Measurements from ENCODE around the gene ELP2. TPM values are rescaled to one million over a fixed set of nuclear protein-coding genes. Genes with fewer than 3 reads are reported as not detected.

The ELP2 gene
- total and polyA plus RNA-seq, 9 of the 15 experiments (the other 6 are each of a cell fraction or from before 2014, with no cell fraction given) = 76.8 to 192 (median 140) TPM

DNA sequence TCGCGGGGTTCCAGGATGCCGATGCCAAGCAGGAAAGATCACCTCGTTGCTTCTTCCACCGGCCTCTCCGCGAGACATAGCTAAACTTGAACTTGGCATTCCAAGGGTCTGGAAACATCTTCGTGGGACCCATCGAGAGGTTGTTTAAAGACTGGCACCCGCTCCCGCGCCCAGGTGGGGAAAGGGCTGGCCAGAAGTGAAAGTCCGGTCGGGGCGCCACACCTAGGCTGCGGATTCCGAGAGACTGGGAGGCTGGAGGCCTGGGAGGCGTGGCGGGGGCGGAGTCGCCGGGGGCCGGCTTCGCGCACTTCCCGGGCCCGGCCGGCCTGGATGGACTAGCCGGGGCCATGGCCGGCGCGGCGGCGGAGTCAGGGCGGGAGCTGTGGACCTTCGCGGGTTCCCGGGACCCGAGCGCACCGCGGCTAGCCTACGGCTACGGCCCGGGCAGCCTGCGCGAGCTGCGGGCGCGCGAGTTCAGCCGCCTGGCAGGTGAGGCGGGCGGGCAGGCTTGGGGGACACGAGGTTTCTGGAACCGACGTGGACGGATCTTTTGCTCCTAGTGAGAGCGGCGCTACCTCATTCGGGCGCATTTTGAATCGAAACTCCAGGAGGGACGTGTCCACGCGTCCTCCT, 57.6 kb downstream of the ELP2 start, which contains the start of gene MOCOS (continued):
- peak; percentile 54 for TF ChIP-seq POLR2AphosphoS5 (IDR thresholded peaks at IDR 0.05; ENCODE audit: control insufficient read depth, insufficient read depth, low read depth, low read length)
- peak; percentile 46; the same call in 1 of the 2 replicates for TF ChIP-seq ATF7 (IDR thresholded peaks at IDR 0.05)
- TF ChIP-seq ELF1 (tag; IDR thresholded peaks at IDR 0.05) = peak; percentile 47; the same call in 1 of the 2 replicates
- no peak for TF ChIP-seq TBL1XR1 (IDR thresholded peaks at IDR 0.05; ENCODE audit: low read length in 2 of 2)
- TF ChIP-seq KDM2B (CRISPR knock-in tag; IDR thresholded peaks at IDR 0.05) = peak; percentile 89
- TF ChIP-seq, protein P1, sequence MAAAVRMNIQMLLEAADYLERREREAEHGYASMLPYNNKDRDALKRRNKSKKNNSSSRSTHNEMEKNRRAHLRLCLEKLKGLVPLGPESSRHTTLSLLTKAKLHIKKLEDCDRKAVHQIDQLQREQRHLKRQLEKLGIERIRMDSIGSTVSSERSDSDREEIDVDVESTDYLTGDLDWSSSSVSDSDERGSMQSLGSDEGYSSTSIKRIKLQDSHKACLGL (CRISPR knock-in tag; IDR thresholded peaks at IDR 0.05; ENCODE audit: borderline replicate concordance, poor library complexity, severe bottlenecking) = peak; percentile 17
- TF ChIP-seq ATF1 (CRISPR knock-in tag; IDR thresholded peaks at IDR 0.05) = no peak
- TF ChIP-seq ATF1 (tag; IDR thresholded peaks at IDR 0.05) = peak; percentile 34; the same call in 1 of the 2 replicates
- no peak for TF ChIP-seq XRCC4 (IDR thresholded peaks at IDR 0.05; ENCODE audit: extremely low read depth, insufficient read depth, insufficient read length)
- TF ChIP-seq, protein P2, sequence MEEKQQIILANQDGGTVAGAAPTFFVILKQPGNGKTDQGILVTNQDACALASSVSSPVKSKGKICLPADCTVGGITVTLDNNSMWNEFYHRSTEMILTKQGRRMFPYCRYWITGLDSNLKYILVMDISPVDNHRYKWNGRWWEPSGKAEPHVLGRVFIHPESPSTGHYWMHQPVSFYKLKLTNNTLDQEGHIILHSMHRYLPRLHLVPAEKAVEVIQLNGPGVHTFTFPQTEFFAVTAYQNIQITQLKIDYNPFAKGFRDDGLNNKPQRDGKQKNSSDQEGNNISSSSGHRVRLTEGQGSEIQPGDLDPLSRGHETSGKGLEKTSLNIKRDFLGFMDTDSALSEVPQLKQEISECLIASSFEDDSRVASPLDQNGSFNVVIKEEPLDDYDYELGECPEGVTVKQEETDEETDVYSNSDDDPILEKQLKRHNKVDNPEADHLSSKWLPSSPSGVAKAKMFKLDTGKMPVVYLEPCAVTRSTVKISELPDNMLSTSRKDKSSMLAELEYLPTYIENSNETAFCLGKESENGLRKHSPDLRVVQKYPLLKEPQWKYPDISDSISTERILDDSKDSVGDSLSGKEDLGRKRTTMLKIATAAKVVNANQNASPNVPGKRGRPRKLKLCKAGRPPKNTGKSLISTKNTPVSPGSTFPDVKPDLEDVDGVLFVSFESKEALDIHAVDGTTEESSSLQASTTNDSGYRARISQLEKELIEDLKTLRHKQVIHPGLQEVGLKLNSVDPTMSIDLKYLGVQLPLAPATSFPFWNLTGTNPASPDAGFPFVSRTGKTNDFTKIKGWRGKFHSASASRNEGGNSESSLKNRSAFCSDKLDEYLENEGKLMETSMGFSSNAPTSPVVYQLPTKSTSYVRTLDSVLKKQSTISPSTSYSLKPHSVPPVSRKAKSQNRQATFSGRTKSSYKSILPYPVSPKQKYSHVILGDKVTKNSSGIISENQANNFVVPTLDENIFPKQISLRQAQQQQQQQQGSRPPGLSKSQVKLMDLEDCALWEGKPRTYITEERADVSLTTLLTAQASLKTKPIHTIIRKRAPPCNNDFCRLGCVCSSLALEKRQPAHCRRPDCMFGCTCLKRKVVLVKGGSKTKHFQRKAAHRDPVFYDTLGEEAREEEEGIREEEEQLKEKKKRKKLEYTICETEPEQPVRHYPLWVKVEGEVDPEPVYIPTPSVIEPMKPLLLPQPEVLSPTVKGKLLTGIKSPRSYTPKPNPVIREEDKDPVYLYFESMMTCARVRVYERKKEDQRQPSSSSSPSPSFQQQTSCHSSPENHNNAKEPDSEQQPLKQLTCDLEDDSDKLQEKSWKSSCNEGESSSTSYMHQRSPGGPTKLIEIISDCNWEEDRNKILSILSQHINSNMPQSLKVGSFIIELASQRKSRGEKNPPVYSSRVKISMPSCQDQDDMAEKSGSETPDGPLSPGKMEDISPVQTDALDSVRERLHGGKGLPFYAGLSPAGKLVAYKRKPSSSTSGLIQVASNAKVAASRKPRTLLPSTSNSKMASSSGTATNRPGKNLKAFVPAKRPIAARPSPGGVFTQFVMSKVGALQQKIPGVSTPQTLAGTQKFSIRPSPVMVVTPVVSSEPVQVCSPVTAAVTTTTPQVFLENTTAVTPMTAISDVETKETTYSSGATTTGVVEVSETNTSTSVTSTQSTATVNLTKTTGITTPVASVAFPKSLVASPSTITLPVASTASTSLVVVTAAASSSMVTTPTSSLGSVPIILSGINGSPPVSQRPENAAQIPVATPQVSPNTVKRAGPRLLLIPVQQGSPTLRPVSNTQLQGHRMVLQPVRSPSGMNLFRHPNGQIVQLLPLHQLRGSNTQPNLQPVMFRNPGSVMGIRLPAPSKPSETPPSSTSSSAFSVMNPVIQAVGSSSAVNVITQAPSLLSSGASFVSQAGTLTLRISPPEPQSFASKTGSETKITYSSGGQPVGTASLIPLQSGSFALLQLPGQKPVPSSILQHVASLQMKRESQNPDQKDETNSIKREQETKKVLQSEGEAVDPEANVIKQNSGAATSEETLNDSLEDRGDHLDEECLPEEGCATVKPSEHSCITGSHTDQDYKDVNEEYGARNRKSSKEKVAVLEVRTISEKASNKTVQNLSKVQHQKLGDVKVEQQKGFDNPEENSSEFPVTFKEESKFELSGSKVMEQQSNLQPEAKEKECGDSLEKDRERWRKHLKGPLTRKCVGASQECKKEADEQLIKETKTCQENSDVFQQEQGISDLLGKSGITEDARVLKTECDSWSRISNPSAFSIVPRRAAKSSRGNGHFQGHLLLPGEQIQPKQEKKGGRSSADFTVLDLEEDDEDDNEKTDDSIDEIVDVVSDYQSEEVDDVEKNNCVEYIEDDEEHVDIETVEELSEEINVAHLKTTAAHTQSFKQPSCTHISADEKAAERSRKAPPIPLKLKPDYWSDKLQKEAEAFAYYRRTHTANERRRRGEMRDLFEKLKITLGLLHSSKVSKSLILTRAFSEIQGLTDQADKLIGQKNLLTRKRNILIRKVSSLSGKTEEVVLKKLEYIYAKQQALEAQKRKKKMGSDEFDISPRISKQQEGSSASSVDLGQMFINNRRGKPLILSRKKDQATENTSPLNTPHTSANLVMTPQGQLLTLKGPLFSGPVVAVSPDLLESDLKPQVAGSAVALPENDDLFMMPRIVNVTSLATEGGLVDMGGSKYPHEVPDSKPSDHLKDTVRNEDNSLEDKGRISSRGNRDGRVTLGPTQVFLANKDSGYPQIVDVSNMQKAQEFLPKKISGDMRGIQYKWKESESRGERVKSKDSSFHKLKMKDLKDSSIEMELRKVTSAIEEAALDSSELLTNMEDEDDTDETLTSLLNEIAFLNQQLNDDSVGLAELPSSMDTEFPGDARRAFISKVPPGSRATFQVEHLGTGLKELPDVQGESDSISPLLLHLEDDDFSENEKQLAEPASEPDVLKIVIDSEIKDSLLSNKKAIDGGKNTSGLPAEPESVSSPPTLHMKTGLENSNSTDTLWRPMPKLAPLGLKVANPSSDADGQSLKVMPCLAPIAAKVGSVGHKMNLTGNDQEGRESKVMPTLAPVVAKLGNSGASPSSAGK (IDR thresholded peaks at IDR 0.05) = peak; percentile 47; the same call in 1 of the 2 replicates
- peak; percentile 61 for TF ChIP-seq SUPT5H (IDR thresholded peaks at IDR 0.05)
- TF ChIP-seq EGR1 (conservative IDR thresholded peaks at IDR 0.05) = peak; percentile 53; the same call in 1 of the 2 replicates
- TF ChIP-seq, protein P3, sequence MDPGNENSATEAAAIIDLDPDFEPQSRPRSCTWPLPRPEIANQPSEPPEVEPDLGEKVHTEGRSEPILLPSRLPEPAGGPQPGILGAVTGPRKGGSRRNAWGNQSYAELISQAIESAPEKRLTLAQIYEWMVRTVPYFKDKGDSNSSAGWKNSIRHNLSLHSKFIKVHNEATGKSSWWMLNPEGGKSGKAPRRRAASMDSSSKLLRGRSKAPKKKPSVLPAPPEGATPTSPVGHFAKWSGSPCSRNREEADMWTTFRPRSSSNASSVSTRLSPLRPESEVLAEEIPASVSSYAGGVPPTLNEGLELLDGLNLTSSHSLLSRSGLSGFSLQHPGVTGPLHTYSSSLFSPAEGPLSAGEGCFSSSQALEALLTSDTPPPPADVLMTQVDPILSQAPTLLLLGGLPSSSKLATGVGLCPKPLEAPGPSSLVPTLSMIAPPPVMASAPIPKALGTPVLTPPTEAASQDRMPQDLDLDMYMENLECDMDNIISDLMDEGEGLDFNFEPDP (CRISPR knock-in tag; IDR thresholded peaks at IDR 0.05) = no peak

All from K562 (cell line).